ENCODE measurements around the gene SCML2. TPM values are rescaled to one million over a fixed set of nuclear protein-coding genes. Genes with fewer than 3 reads are reported as not detected.
"Not testable (repeated sequence)": the region's sequence is repeated elsewhere in the genome, so short reads cannot be mapped to it uniquely, and the experiment has no call there.

The SCML2 gene
- 1 to 10 TPM; 8.1 to 8.7 (median 8.5) TPM for polyA plus RNA-seq (ENCODE audit: insufficient read length in 3 of 3)

- DNase-seq (ENCODE audit: low read depth in 3 of 3, low spot score in 2 of 3): peak in 1 of 3 donors; percentile 19
Observed at GRCh38 chrX:18354369-18355223, at the start of gene SCML2. Gene SCML2, minus strand, starts transcription at chrX:18354688. Its CDS starts 20,617 bp downstream, at chrX:18334071.

GRCh38 chrX:18401848-18402213 lies 47.3 kb upstream of the SCML2 start:
- DNase-seq (ENCODE audit: low read depth in 3 of 3, low spot score in 2 of 3): no peak

- DNase-seq (ENCODE audit: low read depth in 3 of 3, low spot score in 2 of 3): no peak
Observed at GRCh38 chrX:18394477-18394876, 40.0 kb upstream of the SCML2 start.

GRCh38 chrX:18390941-18391538 lies 36.6 kb upstream of the SCML2 start:
- peak in 1 of 3 donors; percentile 20 for DNase-seq (ENCODE audit: low read depth in 3 of 3, low spot score in 2 of 3)

GRCh38 chrX:18389966-18390365 lies 35.5 kb upstream of the SCML2 start:
- no peak for DNase-seq (ENCODE audit: low read depth in 3 of 3, low spot score in 2 of 3)

GRCh38 chrX:18377796-18378195 lies 23.3 kb upstream of the SCML2 start:
- DNase-seq (ENCODE audit: low read depth in 3 of 3, low spot score in 2 of 3): no peak

- not testable (repeated sequence) for DNase-seq (ENCODE audit: low read depth in 3 of 3, low spot score in 2 of 3)
Observed at GRCh38 chrX:18375131-18375805, 20.8 kb upstream of the SCML2 start.

- DNase-seq (ENCODE audit: low read depth in 3 of 3, low spot score in 2 of 3): not testable (repeated sequence)
Observed at GRCh38 chrX:18369096-18369495, 14.6 kb upstream of the SCML2 start.

- no peak for DNase-seq (ENCODE audit: low read depth in 3 of 3, low spot score in 2 of 3)
Observed at GRCh38 chrX:18368402-18368801, 13.9 kb upstream of the SCML2 start.

GRCh38 chrX:18360867-18361266 lies 6.4 kb upstream of the SCML2 start:
- DNase-seq (ENCODE audit: low read depth in 3 of 3, low spot score in 2 of 3): no peak

- peak in 1 of 3 donors; percentile 12 for DNase-seq (ENCODE audit: low read depth in 3 of 3, low spot score in 2 of 3)
Observed at GRCh38 chrX:18353931-18354368, 538 bp downstream of the SCML2 start.

- peak in 1 of 3 donors; percentile 3 for DNase-seq (ENCODE audit: low read depth in 3 of 3, low spot score in 2 of 3)
Observed at GRCh38 chrX:18351784-18352183, 2.7 kb downstream of the SCML2 start.

GRCh38 chrX:18348047-18348446 lies 6.4 kb downstream of the SCML2 start:
- DNase-seq (ENCODE audit: low read depth in 3 of 3, low spot score in 2 of 3): no peak

- no peak for DNase-seq (ENCODE audit: low read depth in 3 of 3, low spot score in 2 of 3)
Observed at GRCh38 chrX:18309401-18309800, 45.1 kb downstream of the SCML2 start.

- no peak for DNase-seq (ENCODE audit: low read depth in 3 of 3, low spot score in 2 of 3)
Observed at GRCh38 chrX:18297251-18297650, 57.2 kb downstream of the SCML2 start.

GRCh38 chrX:18294893-18295292 lies 59.6 kb downstream of the SCML2 start:
- no peak for DNase-seq (ENCODE audit: low read depth in 3 of 3, low spot score in 2 of 3)

GRCh38 chrX:18291006-18291545 lies 63.4 kb downstream of the SCML2 start:
- DNase-seq (ENCODE audit: low read depth in 3 of 3, low spot score in 2 of 3): no peak

- DNase-seq (ENCODE audit: low read depth in 3 of 3, low spot score in 2 of 3): no peak
Observed at GRCh38 chrX:18290200-18290599, 64.3 kb downstream of the SCML2 start.

- no peak for DNase-seq (ENCODE audit: low read depth in 3 of 3, low spot score in 2 of 3)
Observed at GRCh38 chrX:18288716-18289115, 65.8 kb downstream of the SCML2 start.

- DNase-seq (ENCODE audit: low read depth in 3 of 3, low spot score in 2 of 3): no peak
Observed at GRCh38 chrX:18286322-18286831, 68.1 kb downstream of the SCML2 start.

GRCh38 chrX:18278449-18278848 lies 76.0 kb downstream of the SCML2 start:
- DNase-seq (ENCODE audit: low read depth in 3 of 3, low spot score in 2 of 3): no peak
